HG02588 (cell line): ENCODE data around the gene ALDH3B2.
"Not testable (repeated sequence)": the region's sequence is repeated elsewhere in the genome, so short reads cannot be mapped to it uniquely, and the experiment has no call there.

Source experiments
- ATAC-seq: cut with Tn5 transposase; IDR thresholded peaks from one replicate; pipeline ENCODE4 v1.9.1; 2021; ENCODE audit warnings: mild to moderate bottlenecking, moderate library complexity; ENCODE audit not compliant: unreplicated experiment

Gene ALDH3B2

DNA sequence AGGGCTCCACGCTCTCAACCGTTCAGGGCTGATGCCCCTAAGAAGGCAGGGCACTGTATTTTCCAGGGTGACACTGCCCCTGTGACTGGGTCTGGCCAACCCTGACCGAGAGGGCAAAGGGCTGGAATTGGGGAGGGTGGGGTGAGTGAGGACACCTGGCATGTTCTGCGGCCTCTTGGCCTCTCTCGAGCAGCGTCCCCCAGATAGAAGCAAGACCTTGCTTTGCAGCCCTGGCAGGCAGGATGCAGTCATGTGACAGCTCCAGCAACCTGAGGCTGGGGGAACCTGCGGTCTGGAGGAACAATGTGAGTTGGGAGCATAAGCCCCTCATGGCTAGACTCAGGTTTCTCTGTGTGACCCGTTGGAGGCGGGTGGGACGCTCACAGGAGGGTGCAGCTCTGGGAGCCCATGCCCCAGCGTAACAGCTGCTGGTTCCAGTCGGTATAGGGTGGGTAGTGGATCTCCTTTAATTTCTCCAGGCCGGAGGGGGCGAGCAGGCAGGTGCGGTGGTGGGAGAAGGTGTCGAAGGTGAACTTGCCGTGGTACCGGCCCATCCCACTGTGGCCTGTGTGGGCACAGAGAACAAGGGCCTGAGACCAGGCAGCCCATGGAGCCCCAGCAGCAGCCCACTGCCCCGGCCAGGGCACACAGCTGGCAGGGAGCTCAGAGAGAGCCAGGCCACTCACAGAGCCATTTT, 11.4 kb downstream of the ALDH3B2 start:
- no peak for ATAC-seq

DNA sequence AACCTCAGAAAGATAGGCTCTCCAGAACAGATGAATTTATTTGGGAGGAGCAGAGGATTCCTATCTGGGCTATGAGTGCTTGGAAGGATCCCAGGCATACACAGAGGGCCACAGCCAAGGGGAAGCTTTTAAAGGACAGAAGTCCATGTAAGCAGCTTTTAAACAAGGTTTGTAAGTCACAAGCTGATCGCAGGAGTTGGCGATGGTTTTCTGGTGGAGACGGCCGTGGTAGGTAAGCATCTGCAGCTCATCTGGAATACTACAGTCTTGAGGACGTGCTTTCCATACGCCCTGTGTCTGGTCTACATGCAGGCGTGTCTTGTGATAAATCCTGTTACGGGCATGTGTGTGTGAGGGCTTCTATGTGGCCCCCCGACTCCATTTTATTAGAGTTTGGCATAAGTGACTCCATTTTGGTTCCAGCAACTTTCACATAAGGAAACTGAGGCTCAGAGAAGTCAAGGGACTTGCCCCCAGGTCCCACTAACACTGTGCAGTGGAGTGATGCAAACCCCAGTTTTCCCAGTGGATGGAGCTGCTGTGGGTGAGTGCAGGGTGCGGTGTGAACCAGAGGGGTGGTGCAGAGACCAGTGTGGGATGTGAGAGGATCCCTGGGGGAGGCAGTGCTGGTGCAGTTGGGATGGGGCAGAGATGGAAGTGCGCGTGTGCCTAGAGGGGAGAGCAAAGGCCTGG, 12.1 kb downstream of the ALDH3B2 start:
- ATAC-seq: no peak

DNA sequence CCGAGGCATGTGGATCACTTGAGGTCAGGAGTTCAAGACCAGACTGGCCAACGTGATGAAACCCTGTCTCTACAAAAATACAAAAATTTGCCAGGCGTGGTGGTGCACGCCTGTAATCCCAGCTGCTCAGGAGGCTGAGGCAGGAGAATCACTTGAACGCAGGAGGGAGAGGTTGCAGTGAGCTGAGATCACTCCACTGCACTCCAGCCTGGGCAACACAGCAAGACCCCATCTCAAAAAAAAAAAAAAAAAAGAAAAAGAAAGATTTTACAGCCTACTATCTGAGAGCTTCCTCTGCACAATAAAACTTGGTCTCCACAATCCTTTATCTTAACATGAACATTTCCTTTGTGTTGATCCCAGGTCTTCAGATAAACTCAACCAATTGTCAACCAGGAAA, 13.7 kb downstream of the ALDH3B2 start:
- not testable (repeated sequence) for ATAC-seq

DNA sequence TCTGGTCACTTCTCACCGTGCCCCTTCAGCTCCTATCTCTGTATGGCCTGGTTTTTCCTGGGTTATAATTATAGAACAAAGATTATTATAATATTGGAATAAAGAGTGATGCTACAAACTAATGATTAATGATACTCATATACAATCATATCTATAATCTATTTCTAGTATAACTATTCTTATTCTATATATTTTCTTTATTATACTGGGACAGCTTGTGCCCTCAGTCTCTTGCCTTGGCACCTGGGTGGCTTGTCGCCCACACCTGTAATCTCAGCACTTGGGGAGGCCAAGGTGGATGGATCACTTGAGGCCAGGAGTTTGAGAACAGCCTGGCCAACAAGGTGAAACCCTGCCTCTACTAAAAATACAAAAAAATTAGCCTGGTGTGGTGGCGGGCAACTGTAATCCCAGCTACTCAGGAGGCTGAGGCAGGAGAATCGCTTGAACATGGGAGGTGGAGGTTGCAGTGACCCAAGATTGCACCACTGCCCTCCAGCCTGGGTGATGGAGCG, 14.7 kb downstream of the ALDH3B2 start:
- not testable (repeated sequence) for ATAC-seq

DNA sequence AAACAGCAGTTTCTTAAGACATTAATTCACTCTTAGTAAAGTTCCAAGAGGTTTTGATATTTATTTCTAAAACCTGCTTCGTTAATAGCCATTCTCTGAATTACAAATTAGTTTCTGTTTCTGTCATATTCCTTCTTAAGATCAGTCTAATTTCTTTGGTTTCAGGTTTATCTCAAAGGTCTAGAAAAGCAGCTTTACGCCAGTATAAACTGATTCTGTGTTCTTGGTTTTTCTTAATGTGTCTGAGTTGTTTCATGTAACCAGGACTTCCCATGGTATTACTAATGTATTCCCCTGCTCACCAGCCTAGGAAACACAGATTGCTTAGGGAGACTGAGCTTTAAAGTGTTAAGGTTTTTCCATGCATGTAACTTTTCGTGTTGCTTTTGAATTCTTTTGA, 17.1 kb downstream of the ALDH3B2 start:
- no peak for ATAC-seq

DNA sequence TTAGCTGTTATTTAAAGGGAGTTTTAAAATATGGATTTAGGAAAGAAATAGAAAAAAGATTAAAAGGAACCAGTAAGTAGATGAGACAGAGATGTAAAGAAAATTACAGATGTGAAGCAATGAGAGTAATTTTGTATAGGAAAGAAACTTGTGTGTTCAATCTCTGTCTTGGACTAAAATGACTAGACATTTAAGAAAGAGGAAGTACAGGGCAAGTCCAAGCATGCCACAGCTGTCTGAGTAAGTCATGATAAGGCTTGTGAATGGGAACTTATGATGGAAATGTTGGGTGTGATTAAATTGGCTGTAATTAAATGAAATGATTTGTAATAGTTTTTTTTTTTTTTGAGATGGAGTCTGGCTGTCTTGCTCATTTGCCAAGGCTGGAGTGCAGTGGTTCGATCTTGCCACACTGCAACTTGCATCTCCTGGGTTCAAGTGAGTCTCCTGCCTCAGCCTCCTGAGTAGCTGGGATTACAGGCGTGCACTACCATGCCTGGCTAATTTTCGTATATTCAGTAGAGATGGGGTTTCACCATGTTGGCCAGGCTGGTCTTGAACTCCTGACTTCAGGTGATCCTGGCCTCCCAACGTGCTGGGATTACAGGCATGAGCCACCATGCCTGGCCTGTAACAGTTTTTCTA, 18.0 kb downstream of the ALDH3B2 start:
- no peak for ATAC-seq

DNA sequence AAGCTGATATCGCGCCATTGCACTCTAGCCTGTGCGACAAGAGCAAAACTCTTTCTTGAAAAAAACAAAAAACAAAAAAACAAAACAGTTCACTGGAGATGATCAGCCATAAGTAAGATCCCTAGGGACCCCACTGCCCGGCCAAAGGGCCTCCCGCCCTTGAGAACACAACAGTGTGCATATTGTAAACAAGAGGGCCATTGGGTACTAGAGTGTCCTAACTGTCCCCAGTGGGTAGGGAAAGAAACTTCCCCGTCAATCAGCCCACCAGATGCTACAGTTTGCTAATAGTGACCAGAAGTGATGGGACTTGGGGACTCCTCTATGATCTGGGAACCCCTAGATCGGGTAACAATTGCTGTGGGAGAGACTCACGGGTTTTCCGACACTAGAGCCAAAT, 20.2 kb downstream of the ALDH3B2 start:
- ATAC-seq: no peak

DNA sequence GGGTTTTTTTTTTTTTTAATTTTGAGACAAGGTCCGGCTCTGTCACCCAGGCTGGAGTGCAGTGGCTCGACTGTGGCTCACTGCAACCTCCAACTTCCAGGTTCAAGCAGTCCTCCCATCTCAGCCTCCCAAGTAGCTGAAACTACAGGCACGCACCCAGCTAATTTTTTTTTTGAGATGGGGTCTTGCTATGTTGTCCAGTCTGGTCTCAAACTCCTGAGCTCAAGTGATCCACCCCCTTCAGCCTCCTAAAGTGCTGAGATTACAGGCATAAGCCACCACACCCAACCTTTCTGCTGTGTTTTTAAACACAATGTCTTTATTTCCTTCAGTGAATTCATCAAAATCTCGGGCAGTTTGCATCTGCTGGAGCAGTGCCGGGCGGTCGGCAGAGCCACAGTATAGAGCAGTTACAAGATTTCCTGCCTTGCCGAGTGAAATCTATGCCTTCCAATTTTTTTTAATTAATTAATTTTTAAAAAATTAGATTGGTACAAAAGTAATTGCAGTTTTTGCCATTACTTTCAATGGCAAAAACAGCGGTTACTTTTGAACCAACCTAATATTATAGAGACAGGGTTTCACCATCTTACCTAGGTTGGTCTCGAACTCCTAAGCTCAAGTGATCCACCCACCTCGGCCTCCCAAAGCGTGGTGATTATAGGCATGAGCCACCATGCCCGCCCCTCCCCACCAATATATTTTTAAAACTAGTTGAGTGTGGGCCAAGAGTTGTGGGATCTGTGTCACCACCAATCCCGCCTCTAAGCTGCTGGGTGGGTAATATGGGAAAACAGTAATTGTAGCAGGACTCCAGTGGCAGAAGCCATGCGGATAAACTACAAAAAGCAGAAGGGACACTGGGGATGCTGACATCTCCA, 21.2 kb downstream of the ALDH3B2 start:
- no peak for ATAC-seq

DNA sequence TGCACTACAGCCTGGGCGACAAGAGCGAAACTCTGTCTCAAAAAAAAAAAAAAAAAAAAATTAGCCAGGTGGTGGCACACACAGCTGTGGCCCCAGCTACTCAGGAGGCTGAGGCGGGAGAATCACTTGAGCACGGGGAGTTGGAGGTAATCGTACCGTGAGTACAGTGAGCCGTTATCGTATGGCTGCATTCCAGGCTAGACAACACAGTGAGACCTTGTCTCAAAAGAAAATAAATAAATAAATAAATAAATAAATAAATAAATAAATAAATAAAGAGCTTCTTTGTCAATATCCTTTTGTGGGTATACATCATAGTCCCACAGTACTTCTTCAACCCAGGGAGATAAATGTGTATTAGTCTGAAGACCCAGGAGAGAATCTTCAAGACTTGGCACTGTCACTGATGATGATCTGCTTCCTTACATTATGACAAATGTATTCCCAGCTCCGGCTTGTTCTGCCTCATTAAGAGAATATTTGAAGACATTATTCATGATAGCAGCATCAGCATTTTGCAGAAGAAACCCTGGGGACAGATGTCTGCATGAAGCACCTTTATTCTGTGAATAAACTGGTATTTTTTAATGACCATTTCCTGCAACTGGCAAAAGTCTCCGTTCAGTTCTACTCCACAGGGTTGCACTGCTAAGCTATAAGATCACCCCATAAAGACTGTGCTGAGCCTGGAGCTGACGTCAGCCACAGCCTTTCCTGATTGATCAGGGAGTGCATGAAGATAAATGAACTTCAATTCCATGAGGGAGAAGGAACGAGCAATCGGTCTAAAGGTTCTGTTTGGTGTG, 22.2 kb downstream of the ALDH3B2 start:
- ATAC-seq: no peak

DNA sequence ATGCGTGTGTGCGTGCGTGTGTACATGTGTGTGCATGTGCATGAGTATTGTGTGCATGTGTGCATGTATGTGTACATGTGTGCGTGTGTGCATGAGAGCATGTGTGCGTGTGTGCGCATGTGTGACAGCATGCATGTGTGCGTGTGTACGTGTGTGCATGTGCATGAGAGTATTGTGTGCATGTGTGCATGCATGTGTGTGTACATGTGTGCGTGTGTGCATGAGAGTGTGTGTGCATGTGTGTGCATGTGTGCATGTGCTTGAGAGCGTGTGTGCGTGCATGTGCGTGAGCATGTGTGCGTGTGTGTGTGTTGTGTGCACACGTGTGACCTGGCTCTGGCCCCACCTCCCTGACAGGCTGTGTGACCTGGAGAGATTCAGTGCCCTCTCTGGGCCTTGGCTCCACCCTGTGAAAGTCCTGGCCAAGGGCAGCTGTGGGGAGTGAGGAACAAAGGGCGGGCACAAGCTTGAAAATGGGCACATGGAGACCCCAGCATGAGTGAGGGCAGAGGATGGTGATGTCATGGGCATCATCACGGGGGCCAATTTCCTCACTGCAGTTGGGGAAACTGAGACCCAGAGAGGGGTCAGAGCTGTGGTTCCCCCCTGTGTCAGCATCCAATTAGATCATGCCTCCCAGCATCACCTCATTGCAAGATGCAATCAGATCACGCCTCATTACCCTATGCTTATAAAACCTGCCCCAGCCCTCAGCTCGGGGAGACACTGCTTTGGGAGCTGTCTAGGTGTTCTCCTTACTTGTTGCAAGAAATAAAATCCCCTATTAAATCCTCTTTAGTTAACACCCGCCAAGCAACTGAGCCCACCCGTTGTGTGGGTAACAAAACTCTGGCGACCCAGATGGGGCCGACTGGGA, 24.6 kb downstream of the ALDH3B2 start:
- no peak for ATAC-seq

DNA sequence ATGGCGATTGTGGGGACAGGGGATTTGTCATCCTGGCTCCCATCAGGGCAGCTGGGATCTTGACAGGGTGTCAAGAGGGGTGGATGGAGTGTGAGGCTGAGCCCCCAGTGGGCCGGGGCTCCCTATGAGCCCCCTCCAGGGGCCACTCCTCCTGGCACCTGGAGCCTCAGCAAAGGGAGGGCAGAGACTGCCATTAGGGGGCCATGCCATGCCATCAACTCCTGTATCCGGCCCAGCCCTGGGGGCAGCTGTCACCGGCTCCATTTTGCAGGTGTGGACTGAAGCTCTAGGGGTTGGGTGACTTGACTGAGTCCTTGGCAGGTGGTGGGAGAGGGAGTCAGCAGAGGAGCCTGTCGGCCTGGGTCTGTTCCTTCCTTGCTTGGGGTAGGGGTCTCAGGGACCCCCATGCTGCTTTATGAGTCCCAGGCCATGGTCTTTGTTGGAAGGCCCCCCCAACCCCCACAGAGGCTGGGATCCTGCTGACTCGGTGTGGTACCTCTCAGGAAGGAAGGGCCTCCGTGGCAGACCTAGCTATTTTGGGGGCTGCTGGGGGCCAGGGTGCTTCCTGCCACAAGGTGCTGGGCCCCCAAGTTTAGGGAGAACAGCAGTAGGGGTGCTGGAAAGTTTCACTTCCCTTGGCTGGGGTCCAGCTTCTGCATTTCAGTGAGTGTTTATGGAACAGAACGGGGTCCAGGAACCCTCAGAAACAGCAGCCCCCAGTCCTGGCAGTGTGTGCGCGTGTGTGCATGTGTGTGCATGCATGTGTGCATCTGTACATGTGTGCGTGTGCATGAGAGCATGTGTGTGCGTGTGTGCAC, 25.4 kb downstream of the ALDH3B2 start:
- no peak for ATAC-seq

DNA sequence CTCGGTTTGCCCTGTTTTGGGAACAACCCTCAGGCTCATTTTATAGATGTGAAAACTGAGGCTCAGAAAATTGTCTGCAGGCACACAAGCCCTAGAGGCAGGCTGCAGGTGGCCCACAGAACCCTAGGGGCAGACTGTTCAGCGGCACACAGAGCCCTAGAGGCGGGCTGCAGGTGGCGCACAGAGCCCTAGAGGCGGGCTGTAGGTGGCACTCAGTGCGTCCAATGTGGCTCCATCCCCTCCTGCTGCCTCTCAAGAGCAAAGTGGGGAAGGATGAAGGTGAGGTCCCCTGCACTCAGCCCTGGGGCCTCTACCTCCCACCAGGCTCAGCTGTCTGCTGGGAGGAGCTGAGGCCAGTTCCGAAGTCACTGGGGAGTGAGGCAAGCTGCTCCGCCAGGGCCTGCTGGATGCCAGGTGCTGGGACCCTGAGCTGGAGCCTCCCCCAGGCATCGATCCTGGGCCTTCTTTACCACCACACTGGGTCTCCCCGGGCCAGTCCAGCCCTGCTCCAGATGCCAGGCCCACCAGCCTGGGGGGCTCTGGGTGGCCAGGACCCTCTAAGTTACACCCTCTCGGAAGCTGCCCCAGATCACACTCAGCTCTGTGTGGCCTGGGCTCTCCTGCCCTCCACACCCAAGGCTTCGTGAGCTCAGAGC, 26.2 kb downstream of the ALDH3B2 start:
- no peak for ATAC-seq

DNA sequence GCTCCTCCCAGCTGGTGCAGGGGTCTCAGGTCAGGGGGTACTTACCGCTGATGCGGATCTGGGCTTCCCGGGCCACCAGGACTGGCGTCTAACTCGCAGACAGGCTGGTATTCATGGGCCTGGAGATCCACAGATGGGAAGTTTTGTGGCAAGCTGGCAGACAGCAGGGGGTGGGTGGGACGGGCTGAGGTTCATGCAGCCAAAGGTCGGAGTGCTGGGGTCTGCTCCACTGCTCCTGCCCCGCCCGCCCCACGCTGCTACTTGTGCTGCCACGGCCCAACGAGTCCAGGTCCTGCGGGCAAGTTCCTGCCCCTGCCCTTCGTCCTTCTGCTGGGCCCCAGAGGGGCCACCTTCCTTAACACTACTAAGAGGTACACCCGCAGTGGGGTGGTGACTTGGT, 27.0 kb downstream of the ALDH3B2 start:
- ATAC-seq: no peak

DNA sequence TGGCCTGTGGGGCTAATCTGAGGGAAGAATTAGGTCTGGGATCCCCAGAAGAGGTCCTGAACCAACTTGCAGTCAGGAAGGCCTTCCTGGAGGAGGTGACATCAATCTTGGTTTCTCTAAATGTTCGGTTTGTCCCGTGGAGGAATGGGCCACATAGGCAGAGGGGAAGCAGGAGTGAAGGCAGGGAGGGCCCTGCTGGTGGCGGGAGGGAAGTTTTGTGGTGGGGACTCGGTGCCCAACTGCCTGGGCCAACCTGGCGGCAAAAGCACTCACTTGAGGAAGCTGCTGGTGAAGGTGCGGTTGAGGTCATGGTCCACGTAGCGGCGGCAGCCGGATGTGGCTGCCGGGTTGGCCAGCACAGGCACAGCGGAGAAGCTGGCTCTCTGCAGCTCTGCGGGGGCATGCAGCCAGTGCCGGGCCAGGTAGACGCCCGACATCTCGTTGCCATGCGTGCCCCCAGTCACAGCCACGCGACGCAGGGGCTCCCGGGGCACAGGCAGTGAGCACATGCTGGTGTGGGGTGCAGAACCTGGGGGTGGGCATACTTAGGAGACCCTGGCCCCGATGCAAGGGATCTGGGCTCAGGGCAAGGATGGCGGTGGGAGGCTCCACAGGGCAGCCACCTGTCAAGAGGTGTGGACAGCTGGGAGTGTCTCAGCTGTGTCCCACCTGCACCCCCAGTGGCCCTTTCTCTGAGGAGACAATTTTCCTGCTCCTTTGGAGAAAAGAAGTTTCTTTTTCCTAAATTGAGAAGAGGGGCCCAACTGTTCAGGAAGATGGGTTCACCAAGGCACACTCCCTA, 27.7 kb downstream of the ALDH3B2 start:
- no peak for ATAC-seq

DNA sequence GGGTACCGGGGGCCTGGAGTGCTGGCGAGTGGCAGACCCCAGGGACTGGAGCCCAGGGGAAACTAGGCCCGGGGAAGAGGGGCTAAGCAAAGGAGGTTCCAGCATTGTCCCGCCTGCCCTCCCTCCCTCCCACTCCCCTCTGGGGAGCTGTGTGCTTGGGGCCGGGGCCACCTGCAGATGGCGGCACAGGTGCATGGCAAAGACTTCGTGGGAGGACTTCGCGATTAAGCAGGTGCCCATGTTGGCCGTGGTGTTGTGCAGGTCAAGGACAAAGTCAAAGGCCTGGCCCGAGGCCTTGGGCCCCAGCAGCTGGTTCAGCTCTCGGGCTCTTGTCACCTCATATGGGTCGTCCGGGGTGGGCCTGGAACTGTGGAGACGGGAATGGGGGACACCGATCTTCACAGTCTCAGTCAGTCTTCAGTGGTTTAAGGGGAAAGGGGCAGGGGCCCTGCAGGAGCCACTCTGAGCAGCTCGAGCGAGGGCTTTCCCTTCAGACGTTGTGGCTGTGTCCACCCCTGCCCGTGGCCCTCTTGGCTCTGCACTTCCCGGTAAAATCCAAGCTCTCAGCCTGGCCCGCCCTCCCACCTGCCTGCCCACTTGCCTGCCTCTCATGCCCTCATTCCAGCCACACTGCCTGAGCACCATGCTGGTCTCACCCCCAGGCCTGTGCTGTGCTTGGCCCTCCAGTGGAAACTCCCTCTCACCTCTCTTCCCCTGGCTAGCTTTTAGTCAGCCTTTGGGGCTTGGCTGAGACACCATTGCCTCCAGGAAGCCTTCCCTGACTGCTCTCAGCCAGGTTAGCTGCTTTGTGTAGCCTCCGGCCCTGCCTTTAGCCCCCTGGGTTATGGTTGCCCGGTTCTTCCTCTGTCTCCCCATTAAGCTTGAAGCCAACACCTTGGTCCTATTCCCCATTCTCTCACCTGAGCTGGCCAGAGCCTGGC, 28.6 kb downstream of the ALDH3B2 start:
- ATAC-seq: no peak
